HAP-1 (cell line): ENCODE results near the gene CMTR1.

Experiments
- DNase-seq, 2 experiments: peaks; one replicate each; pipeline ENCODE4 v3.0.0-alpha.2; 2016 to 2020; ENCODE audit warnings: low spot score in 2 of 2
- H3K27me3 ChIP-seq: fragments of 250-450 bp; sonication (Bioruptor Pico); 2 replicates; pipeline ENCODE4 v1.5.1; 2020; ENCODE audit warnings: low read depth, mild to moderate bottlenecking, moderate library complexity
- H3K36me3 ChIP-seq: fragments of 250-450 bp; sonication (Bioruptor Pico); replicated peaks from 2 replicates; pipeline ENCODE4 v1.5.1; 2020; ENCODE audit warnings: mild to moderate bottlenecking
- H3K4me1 ChIP-seq: fragments of 250-450 bp; sonication (Bioruptor Pico); 2 replicates; pipeline ENCODE4 v1.5.1; 2020; ENCODE audit warnings: mild to moderate bottlenecking
- H3K4me3 ChIP-seq: fragments of 250-450 bp; sonication (Bioruptor Pico); 2 replicates; pipeline ENCODE4 v1.5.1; 2020; ENCODE audit warnings: mild to moderate bottlenecking, moderate library complexity
- H3K9me3 ChIP-seq: fragments of 250-450 bp; sonication (Bioruptor Pico); 2 replicates; pipeline ENCODE4 v1.5.1; 2020; ENCODE audit warnings: mild to moderate bottlenecking, moderate library complexity
- in situ Hi-C: fragments of 300-500 bp; cut with MboI; formaldehyde crosslinking; loops from 3 replicates; pipeline ENCODE4 v1.14.3; 2020; ENCODE audit warnings: low sequenced_read_pairs, inconsistent platforms, mixed read lengths

The CMTR1 gene

DNA sequence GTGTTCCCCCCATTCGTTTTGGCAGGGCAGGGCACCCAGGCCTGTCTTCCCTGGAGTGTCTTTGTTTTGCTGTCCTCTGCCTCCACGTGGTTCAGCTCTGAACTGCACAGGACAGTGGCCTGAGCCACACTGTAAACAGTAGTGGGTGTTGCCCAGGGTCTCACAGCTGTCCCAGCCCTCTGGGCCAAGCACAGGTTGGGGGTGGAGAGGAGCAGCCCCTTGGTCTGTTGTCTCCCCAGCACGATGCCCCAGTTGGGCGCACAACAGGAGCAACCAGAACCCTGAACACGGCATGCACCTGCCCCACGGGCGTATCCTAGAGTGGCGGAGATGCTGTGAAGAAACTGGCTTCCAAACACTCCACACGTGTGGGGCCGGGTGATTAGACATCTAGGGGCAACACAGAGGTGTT, 52.3 kb downstream of the CMTR1 start:
- DNase-seq: peak in 1 of 2 experiments; percentile 37
- no peaks in the 10 kb centered on the region for H3K27me3 ChIP-seq
- peaks cover 21% of the 10 kb centered on the region for H3K36me3 ChIP-seq
- in situ Hi-C loops: no loop called here
- no peaks in the 10 kb centered on the region for H3K4me1 ChIP-seq
- no peak overlapping the region for H3K4me3 ChIP-seq
- H3K9me3 ChIP-seq: no peaks in the 10 kb centered on the region

DNA sequence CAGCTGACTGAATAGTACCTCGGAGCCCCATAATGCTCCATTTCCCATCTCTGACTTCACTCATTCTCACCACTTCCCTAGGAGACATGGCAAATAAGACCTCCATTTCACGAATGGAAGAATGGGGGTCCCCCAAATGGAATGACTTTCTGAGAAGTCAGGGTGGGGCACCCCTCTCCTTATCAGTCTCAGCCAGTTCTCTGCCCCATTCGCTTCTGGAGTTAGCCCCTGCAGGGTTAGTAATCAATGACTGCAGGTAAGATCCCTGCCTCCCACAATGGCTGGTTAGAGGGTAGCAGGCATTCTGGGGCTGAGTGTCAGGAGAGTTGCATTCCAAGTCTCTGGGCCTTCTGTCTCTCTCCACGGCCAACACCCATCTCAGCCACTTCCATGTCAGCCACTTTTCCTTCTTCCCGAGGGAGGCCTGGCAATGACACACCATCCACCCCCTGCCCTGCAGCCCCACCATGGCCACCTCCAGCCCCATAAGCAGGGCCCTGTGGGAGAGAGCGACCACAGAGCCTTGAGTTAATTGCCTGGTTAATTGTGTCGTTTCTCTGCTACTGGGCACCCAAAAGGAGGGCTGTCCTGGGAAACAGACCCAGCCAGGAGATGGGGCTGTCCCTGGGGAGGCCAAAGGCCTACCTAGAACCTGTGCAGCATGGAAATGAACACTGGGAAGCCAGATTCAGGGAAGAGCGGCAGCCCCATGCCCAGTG, 53.3 kb downstream of the CMTR1 start:
- in situ Hi-C loops: no loop called here
- Histone ChIP-seq H3K4me3 (no peak overlapping the region), H3K9me3 (no peaks in the 10 kb centered on the region), H3K27me3 (no peaks in the 10 kb centered on the region), H3K36me3 (peaks cover 16% of the 10 kb centered on the region), H3K4me1 (no peaks in the 10 kb centered on the region)
- DNase-seq: no peak

DNA sequence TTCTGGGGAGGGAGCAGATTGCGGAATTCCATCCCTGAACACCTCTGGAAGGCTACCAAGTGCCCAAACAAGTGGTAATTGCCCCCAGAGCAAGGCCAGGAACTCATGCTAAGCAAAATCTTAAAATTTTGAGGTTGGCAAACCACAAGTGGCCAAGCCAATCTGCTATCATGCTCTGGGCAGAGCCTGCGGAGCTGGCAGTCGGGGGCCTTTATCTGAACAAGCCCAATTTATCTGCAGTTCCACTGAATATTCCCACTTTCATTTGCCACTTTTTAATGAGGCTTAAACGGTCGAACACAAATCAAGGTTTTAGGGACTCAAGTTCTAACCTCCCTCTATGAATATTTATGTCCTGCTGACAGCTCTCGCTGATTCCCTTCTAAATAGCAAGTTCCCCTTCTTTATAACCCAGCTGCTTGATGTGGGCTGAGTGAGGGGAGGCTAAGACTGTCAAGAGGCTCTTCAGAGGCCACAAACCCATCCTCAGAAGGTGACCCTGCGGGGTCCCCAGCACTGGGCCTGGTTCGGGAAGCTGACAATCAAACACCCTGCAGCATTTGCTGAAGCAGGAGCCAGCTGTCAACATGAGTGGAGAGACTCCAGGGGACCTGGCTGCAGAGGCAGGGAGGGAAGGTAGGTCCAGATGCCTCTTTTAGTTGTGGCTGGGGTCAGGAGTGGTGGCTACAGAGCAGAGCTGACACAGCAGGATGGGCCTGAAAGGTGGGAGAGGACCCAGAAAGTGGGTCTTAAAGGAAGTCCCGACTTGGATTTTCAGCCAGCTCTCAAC, 54.8 kb downstream of the CMTR1 start:
- no peak for DNase-seq
- no peaks in the 10 kb centered on the region for H3K4me1 ChIP-seq
- in situ Hi-C loops: no loop called here

DNA sequence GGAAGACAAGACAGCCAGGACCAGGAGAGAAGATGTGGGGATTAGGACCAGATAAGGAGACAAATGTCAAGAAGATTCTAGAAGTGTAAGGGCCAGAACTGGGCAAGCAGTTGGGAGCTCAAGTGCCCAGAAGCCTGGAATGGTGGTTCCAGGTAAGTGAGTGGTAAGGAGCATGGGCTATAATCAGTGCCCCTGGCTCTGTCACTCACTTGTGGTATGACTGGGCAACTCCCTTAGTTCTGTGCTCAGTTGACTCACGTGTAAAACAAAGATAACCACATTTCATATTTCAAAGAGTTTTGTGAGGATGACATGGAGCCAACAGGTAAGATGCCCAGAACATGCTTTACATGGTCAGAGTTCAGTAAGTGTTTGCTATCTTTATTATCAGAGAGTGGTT, 55.5 kb downstream of the CMTR1 start:
- no peaks in the 10 kb centered on the region for H3K27me3 ChIP-seq
- in situ Hi-C loops: no loop called here
- 0 out of 2 replicates have a peak, but pooled peaks cover 2% of the 10 kb centered on the region for H3K36me3 ChIP-seq
- no peak overlapping the region for H3K4me3 ChIP-seq
- H3K9me3 ChIP-seq: no peaks in the 10 kb centered on the region
- H3K4me1 ChIP-seq: no peaks in the 10 kb centered on the region
- DNase-seq: no peak

More for the DNA sequence above, 54.8 kb downstream of the CMTR1 start:
- Histone ChIP-seq H3K27me3 (no peaks in the 10 kb centered on the region), H3K36me3 (peaks cover 9% of the 10 kb centered on the region; the same call in 1 of the 2 replicates), H3K9me3 (no peaks in the 10 kb centered on the region), H3K4me3 (no peak overlapping the region)

DNA sequence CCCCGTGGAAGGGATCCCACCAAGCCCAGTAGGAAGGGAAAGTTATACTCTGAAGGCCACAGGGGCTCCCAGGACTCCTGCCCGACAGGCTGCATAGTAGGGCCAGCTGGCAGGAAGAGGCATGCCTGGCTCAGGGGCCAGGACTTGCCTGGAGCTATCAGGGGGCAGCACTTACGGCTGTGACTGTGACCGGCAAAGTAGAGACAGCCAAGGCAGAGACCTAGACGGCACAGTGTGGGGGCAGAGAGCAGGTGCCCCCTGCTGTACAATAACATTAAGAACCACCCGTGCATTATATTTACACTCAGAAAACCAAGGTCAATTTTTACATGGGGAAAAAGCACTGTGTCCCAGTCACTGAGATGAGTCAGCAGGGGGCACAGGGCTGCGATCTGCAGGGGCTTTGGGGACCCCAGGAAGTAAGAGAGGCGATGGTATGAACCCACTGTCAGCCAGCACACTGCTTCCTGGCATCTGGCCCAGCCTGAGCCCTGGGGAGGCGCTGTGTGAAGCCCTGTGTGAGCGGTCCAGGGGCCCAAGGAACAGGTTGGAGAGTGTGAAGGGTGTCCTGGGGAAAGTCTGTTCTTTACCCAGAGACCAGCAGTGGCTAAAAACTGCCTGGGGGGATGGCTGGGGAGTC, 56.8 kb downstream of the CMTR1 start:
- Histone ChIP-seq H3K36me3 (no peaks in the 10 kb centered on the region), H3K27me3 (no peaks in the 10 kb centered on the region), H3K9me3 (no peaks in the 10 kb centered on the region), H3K4me1 (no peaks in the 10 kb centered on the region), H3K4me3 (no peak overlapping the region)
- in situ Hi-C loops: no loop called here
- no peak for DNase-seq

DNA sequence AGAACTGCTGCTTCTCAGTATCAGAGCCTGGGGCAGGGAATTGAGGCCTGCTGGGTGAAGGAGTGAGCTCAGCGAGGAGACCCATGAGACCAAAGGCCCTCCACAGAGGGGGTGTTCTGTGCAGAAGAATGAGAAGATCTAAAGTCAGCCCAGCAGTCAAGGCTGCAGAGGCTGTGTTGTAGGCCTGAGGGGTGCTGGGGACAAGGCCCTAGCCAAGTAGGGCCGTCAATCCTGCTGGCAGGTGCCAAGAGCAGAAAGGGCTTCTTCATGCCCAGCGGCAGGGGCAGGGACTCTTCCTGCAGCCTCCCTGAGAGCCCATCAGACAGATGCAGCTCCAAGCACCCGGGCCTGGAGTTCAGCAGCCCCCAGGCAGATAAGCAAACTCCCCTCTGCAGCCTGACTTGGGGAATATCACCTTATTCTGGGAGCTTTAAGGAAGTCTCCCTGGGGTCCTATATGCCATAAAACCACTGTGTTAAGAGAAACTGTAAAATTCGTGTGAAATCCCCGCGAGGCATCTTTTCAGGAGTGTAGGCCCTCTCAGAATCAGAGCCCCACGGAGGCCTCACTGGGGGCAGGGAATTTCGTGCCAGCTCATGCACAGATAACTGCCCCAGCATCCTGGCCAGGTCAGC, 57.6 kb downstream of the CMTR1 start:
- H3K4me1 ChIP-seq: no peaks in the 10 kb centered on the region; the same call in 1 of the 2 replicates
- in situ Hi-C loops: no loop called here

DNA sequence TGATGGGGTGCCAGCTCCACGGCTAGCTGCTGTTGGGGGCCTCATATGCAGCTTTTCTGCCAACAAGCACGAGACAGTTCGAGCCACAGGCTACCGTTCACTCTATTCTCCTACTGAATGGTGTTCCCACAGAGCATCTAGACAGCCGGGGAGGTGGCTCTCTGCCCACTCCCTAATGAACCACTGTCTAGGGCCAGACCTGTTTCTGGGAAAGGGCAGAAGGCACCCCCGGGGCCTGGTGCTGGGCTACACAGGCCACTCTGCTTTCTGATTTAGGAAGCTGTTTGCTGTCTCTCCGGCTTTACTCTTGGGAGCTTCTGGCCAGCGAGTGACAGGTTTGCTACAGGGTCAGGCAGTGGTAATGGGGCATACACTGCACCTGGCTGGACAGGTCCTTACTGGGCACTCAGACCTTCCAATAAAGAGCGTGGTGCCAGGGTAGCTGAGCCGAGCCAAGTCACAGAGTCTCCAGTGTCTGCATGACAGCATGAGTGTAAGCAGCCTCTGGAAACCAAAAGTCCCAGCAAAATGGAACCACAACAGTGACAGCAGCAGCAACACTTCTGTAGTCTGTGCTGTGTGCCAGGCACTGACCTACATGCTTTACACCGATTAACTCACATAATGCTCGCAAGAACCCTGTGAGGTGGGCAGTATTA, 58.3 kb downstream of the CMTR1 start:
- no peak overlapping the region for H3K4me3 ChIP-seq
- in situ Hi-C loops: no loop called here
- no peak for DNase-seq
- H3K27me3 ChIP-seq: no peaks in the 10 kb centered on the region
- H3K9me3 ChIP-seq: no peaks in the 10 kb centered on the region
- no peaks in the 10 kb centered on the region; the same call in 1 of the 2 replicates for H3K4me1 ChIP-seq
- H3K36me3 ChIP-seq: no peaks in the 10 kb centered on the region

More for the DNA sequence above, 57.6 kb downstream of the CMTR1 start:
- H3K9me3 ChIP-seq: no peaks in the 10 kb centered on the region
- H3K4me3 ChIP-seq: no peak overlapping the region
- no peaks in the 10 kb centered on the region for H3K27me3 ChIP-seq
- DNase-seq: no peak
- H3K36me3 ChIP-seq: no peaks in the 10 kb centered on the region

DNA sequence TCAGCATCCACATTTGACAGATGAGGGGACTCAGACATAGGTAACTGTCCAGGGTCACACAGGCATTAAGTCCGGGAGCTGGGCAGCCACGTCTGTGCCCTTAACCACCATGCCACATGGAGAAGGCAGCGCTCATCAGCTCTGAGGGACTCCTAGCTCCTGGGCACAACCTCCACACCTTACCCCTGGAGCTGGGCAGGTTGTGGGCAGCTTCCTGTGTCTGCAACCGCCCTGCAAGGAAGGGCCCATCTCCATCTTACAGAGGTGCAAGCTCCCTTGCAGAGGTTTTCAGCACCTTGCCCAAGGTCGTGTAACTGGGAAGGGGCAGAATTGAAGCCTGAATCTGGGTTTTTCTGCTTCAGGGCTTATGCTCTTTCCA, 58.8 kb downstream of the CMTR1 start:
- Histone ChIP-seq H3K4me1 (no peaks in the 10 kb centered on the region; the same call in 1 of the 2 replicates), H3K9me3 (no peaks in the 10 kb centered on the region), H3K4me3 (no peak overlapping the region), H3K36me3 (no peaks in the 10 kb centered on the region), H3K27me3 (no peaks in the 10 kb centered on the region)
- in situ Hi-C loops: no loop called here
- DNase-seq: no peak

DNA sequence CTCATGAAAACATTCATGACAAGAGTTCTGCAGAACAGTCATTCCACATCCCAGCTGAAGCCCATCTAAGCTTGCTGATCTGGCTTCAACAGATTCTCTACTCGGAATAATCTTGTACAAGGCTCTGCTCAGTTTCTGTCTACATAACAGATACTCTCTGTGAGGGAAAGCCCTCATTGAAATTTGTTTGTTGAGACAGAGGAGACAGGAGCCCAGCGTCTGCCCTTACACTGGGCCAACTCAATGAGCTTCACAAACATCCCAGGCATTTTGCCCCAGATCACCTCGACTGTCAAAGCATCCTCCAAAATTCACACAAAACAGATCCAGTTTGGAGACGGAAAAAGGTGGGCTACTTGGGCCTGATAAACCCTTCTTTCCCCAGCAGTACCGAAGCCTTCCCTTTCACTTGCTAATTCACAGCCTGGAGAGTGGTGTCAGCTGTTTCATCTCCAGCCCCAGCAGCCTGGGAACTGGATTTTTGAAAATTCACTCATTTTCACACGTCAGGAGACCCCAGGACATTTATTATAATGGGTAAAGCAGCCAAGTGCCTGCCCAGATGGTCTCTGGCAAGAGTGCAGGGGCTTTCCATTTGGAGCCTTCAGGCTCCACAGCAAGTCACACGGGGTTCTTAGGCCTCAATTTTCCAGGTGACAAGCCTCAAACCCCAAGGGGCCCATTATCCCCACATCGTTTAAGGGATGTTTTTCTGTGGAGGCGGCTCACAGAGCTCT, 59.4 kb downstream of the CMTR1 start:
- no peak for DNase-seq
- Histone ChIP-seq H3K27me3 (no peaks in the 10 kb centered on the region), H3K9me3 (no peaks in the 10 kb centered on the region), H3K36me3 (no peaks in the 10 kb centered on the region), H3K4me1 (no peaks in the 10 kb centered on the region; the same call in 1 of the 2 replicates), H3K4me3 (no peak overlapping the region)
- in situ Hi-C loops: no loop called here

DNA sequence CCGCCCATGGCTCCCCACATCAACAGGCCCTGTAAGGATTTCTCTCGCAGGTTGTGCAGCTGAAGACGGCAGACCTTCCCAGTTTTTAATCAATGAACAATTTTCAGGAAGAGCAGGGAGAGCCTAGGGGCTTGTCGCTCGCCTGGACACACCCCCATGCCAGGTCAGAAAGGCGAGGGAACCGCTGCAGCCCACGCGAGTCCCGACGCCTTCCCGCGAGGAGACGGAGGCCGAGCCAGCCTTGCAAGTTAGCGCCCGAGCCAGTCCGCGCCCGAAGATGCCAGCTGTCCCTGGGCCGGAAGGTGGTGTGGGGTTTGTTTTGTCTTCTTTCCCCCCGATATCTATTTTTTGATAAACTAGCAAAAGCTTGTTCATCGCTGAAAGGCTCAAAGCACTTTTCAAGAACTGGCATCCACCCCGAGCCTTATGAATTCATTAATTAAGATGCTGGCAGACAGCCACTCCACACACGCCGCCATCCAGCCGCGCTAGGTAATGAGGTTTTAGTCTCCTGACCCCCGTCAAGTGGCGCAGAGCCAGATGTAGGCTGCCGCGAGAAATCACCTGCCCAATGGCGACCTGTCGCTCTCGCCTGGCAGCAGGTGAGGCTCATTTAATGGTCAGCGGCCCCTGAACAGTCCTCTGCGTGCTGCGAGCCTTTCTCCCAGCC, 60.1 kb downstream of the CMTR1 start:
- H3K9me3 ChIP-seq: no peaks in the 10 kb centered on the region
- H3K36me3 ChIP-seq: no peaks in the 10 kb centered on the region
- no peak for DNase-seq
- no peaks in the 10 kb centered on the region for H3K27me3 ChIP-seq
- in situ Hi-C loops: no loop called here
- no peaks in the 10 kb centered on the region; the same call in 1 of the 2 replicates for H3K4me1 ChIP-seq
- no peak overlapping the region for H3K4me3 ChIP-seq

DNA sequence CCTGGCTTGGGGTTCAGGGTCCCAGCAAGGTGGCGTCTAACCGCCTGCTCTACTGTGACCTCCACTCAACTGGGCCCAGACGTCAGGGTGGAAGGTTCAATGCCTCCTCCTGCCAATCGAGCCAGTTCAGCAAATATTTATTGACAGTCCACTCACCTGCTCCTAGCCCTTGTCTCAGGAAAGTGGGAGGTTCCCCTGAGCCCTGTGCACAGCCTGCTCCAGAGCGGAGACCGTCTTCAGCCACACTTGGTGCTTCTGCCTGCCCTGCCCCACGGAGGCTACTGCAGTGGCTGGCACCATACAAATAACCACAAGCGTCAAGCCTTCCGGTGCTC, 60.6 kb downstream of the CMTR1 start:
- Histone ChIP-seq H3K36me3 (no peaks in the 10 kb centered on the region), H3K9me3 (no peaks in the 10 kb centered on the region), H3K4me1 (no peaks in the 10 kb centered on the region; the same call in none of the 2 replicates), H3K4me3 (no peak overlapping the region), H3K27me3 (no peaks in the 10 kb centered on the region)
- in situ Hi-C loops: no loop called here
- no peak for DNase-seq

DNA sequence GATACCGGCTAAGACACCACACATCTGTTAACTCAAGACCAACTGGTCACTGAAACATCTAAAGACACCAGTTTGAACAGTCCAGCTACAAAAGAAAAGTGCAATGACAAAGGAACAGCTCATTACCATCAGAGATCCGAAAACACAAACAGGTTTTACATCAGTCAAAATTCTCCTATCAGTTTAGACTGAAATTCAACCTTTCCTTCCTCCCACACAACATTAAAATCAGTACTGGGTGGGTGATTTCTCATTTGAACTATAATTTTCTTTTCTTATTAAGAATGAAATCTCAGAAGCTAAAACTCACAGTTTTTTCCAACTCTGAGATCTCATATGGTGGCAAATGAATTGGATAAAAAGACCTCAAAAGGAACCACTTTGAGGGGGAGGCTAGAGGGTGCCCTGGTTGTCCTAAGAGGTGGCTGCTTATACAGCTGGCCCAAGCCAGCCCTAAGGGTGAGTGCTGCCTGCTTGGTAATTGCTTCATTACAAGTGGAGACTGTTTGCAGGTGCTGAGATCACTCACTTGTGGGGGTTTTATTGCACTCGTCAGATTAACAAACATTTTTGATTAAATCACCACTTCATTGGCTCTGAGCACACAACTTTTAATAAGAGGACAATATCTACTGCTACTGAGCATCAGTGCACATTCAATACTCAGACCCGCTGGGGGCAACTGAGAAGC, 62.4 kb downstream of the CMTR1 start:
- peaks cover 6% of the 10 kb centered on the region for H3K4me1 ChIP-seq
- H3K9me3 ChIP-seq: no peaks in the 10 kb centered on the region
- H3K36me3 ChIP-seq: no peaks in the 10 kb centered on the region
- H3K27me3 ChIP-seq: no peaks in the 10 kb centered on the region
- DNase-seq: no peak
- H3K4me3 ChIP-seq: no peak overlapping the region
- in situ Hi-C loops: no loop called here
